Naive thymus-derived CD4-positive, alpha-beta T cell (primary cell): ENCODE data around the gene LPAR1. TPM values are rescaled to one million over a fixed set of nuclear protein-coding genes. Genes with fewer than 3 reads are reported as not detected.

Experiments
- ATAC-seq: fragments of 150-1000 bp; cut with Tn5 transposase; 2 replicates; pipeline ENCODE4 v1.10.0; 2021; ENCODE audit warnings: mild to moderate bottlenecking, moderate library complexity
- CTCF ChIA-PET: fragments of 350-600 bp; sonication (Branson Sonifier 250); formaldehyde crosslinking; loops from one replicate; lab custom pipeline; 2021; ENCODE audit warnings: antibody characterized with exemption; lab: Charles Lee
- POLR2A ChIA-PET: fragments of 350-600 bp; sonication (Branson Sonifier 250); formaldehyde crosslinking; loops from one replicate; lab custom pipeline; 2021; ENCODE audit warnings: antibody characterized with exemption, inconsistent platforms; lab: Charles Lee
- DNase-seq, 9 donors: peaks; one replicate each; pipeline versions ENCODE4 v3.0.0 to v3.0.0-alpha.2; 2020 to 2022; ENCODE audit warnings: mixed read lengths in 1 of 9
- H3K27ac ChIP-seq: one replicate; pipeline ENCODE4 v1.7.0; 2013; ENCODE audit warnings: mild to moderate bottlenecking, low read depth, low read length, moderate library complexity
- H3K27me3 ChIP-seq, 2 donors: one replicate each; pipeline ENCODE4 v1.7.0; 2013; ENCODE audit warnings: low read length in 2 of 2, mild to moderate bottlenecking in 2 of 2, moderate library complexity in 2 of 2; ENCODE audit not compliant: control insufficient read depth in 2 of 2, insufficient read depth in 2 of 2
- H3K36me3 ChIP-seq, 3 experiments: 1 replicate in 2 of 3; 2 replicates in 1 of 3; pipeline ENCODE4 v1.7.0; 2013; ENCODE audit warnings: low read length in 3 of 3, mild to moderate bottlenecking in 3 of 3, moderate library complexity in 1 of 3; ENCODE audit not compliant: insufficient read depth in 3 of 3, control insufficient read depth in 2 of 3
- H3K4me1 ChIP-seq, 2 donors: one replicate each; pipeline ENCODE4 v1.7.0; 2013; ENCODE audit warnings: low read length in 2 of 2, mild to moderate bottlenecking in 2 of 2, moderate library complexity in 1 of 2; ENCODE audit not compliant: control insufficient read depth in 2 of 2, insufficient read depth in 2 of 2
- H3K4me3 ChIP-seq: 2 replicates; pipeline ENCODE4 v1.7.0; 2013; ENCODE audit warnings: mild to moderate bottlenecking, low read length
- H3K9me3 ChIP-seq, 3 experiments: 1 replicate in 2 of 3; 2 replicates in 1 of 3; pipeline ENCODE4 v1.7.0; 2013; ENCODE audit warnings: low read length in 3 of 3; ENCODE audit not compliant: control insufficient read depth in 2 of 3
- H3K27ac Mint-ChIP-seq, 9 donors: one replicate each; pipeline ENCODE4 v1.8.0; 2020 to 2022; ENCODE audit warnings: mixed read lengths in 9 of 9, mild to moderate bottlenecking in 8 of 9, moderate library complexity in 5 of 9, inconsistent platforms in 2 of 9
- H3K27me3 Mint-ChIP-seq, 5 donors: one replicate each; pipeline ENCODE4 v1.8.0; 2021 to 2022; ENCODE audit warnings: mixed read lengths in 5 of 5, mild to moderate bottlenecking in 1 of 5
- H3K36me3 Mint-ChIP-seq, 5 donors: one replicate each; pipeline ENCODE4 v1.8.0; 2020 to 2022; ENCODE audit warnings: mixed read lengths in 5 of 5, mild to moderate bottlenecking in 3 of 5, inconsistent platforms in 1 of 5
- H3K4me1 Mint-ChIP-seq, 7 donors: one replicate each; pipeline ENCODE4 v1.8.0; 2020 to 2022; ENCODE audit warnings: mixed read lengths in 7 of 7, mild to moderate bottlenecking in 3 of 7, inconsistent platforms in 1 of 7
- H3K4me3 Mint-ChIP-seq, 10 donors: one replicate each; pipeline ENCODE4 v1.8.0; 2020 to 2022; ENCODE audit warnings: mild to moderate bottlenecking in 10 of 10, mixed read lengths in 10 of 10, moderate library complexity in 6 of 10, inconsistent platforms in 2 of 10
- H3K9me3 Mint-ChIP-seq, 11 donors: one replicate each; pipeline ENCODE4 v1.8.0; 2020 to 2022; ENCODE audit warnings: mixed read lengths in 11 of 11, mild to moderate bottlenecking in 4 of 11, inconsistent platforms in 1 of 11, moderate library complexity in 1 of 11
- intact Hi-C, 2 donors: fragments of 100-400 bp; cut with micrococcal nuclease; formaldehyde crosslinking; loops; one replicate each; pipeline ENCODE4 v1.15.1; 2023
- polyA plus RNA-seq, 2 donors: library from polyadenylated mRNA; unstranded; fragments of 300-500 nt; fragmentation: Illumina TruSeq; gene quantifications; one replicate each; pipeline ENCODE4 v1.2.3, GENCODE V29; 2021
- total RNA-seq, 6 experiments: library from RNA in 5 of 6; stranded (reverse) in 5 of 6; gene quantifications; 1 replicate in 5 of 6; 2 replicates in 1 of 6; pipeline ENCODE4 v1.2.3 and lab custom pipeline; 2021 to 2026

The LPAR1 gene
- total and polyA plus RNA-seq, 7 experiments from 2014 or later = 0.13 to 1.9 (median 0.45) TPM; not detected in 4

- CTCF ChIA-PET = no interaction called here
- H3K4me3 ChIP-seq = no peak overlapping the region
- H3K4me1 Mint-ChIP-seq = peaks cover 0 to 8% (median 0%) of the 10 kb centered on the region in 7 donors
- no peaks in the 10 kb centered on the region for H3K36me3 Mint-ChIP-seq
- H3K9me3 ChIP-seq = peaks cover 0 to 6% (median 0%) of the 10 kb centered on the region in 3 experiments
- no peaks in the 10 kb centered on the region for H3K4me1 ChIP-seq
- DNase-seq (no peak), ATAC-seq (no peak)
- H3K27me3 Mint-ChIP-seq = peaks cover 0 to 7% (median 0%) of the 10 kb centered on the region in 5 donors
- H3K36me3 ChIP-seq = no peaks in the 10 kb centered on the region
- no peak overlapping the region for H3K27ac Mint-ChIP-seq
- no peaks in the 10 kb centered on the region for H3K27me3 ChIP-seq
- no peak overlapping the region for H3K4me3 Mint-ChIP-seq
- no peak overlapping the region for H3K27ac ChIP-seq
- POLR2A ChIA-PET = no interaction called here
- intact Hi-C loops = no loop called here
- H3K9me3 Mint-ChIP-seq = peaks cover 0 to 11% (median 0%) of the 10 kb centered on the region in 11 donors
These were observed 102.4 kb downstream of the LPAR1 start for GRCh38 chr9:110935829-110936228.

GRCh38 chr9:110933350-110934001 is 104.8 kb downstream of the LPAR1 start:
- H3K27ac Mint-ChIP-seq = no peak overlapping the region
- no peaks in the 10 kb centered on the region for H3K4me1 ChIP-seq
- H3K27me3 ChIP-seq = no peaks in the 10 kb centered on the region
- H3K9me3 ChIP-seq = peaks cover 0 to 6% (median 0%) of the 10 kb centered on the region in 3 experiments
- no peak overlapping the region for H3K4me3 Mint-ChIP-seq
- ChIA-PET POLR2A (no interaction called here), CTCF (no interaction called here)
- H3K4me3 ChIP-seq = no peak overlapping the region
- peaks cover 0 to 4% (median 2%) of the 10 kb centered on the region in 11 donors for H3K9me3 Mint-ChIP-seq
- peaks cover 0 to 8% (median 0%) of the 10 kb centered on the region in 7 donors for H3K4me1 Mint-ChIP-seq
- intact Hi-C loops = no loop called here
- DNase-seq (no peak), ATAC-seq (no peak)
- H3K27me3 Mint-ChIP-seq = no peaks in the 10 kb centered on the region
- no peaks in the 10 kb centered on the region for H3K36me3 Mint-ChIP-seq
- no peaks in the 10 kb centered on the region for H3K36me3 ChIP-seq
- H3K27ac ChIP-seq = no peak overlapping the region

GRCh38 chr9:110932863-110933262 is 105.4 kb downstream of the LPAR1 start:
- Histone ChIP-seq H3K36me3 (no peaks in the 10 kb centered on the region), H3K9me3 (peaks cover 0 to 6% (median 0%) of the 10 kb centered on the region in 3 experiments), H3K27me3 (no peaks in the 10 kb centered on the region), H3K4me3 (no peak overlapping the region), H3K4me1 (no peaks in the 10 kb centered on the region), H3K27ac (no peak overlapping the region)
- Mint-ChIP-seq H3K4me1 (peaks cover 0 to 8% (median 0%) of the 10 kb centered on the region in 7 donors), H3K27me3 (no peaks in the 10 kb centered on the region), H3K4me3 (no peak overlapping the region), H3K36me3 (no peaks in the 10 kb centered on the region), H3K27ac (no peak overlapping the region), H3K9me3 (peaks cover 0 to 4% (median 2%) of the 10 kb centered on the region in 11 donors)
- CTCF ChIA-PET = no interaction called here
- POLR2A ChIA-PET = no interaction called here
- intact Hi-C loops = no loop called here
- no peak for ATAC-seq
- no peak for DNase-seq

- ATAC-seq = no peak
- no peaks in the 10 kb centered on the region for H3K9me3 ChIP-seq
- H3K9me3 Mint-ChIP-seq = peaks cover 0 to 3% (median 0%) of the 10 kb centered on the region in 11 donors
- DNase-seq = no peak
- POLR2A ChIA-PET = interaction anchor here (0.7 kb wide), 1 partner anchor 19 kb away, joined by 3 read pairs; no protein-coding TSS in a partner anchor
- H3K4me3 ChIP-seq = no peak overlapping the region
- no peak overlapping the region for H3K27ac ChIP-seq
- no peaks in the 10 kb centered on the region for H3K27me3 ChIP-seq
- no peaks in the 10 kb centered on the region for H3K36me3 Mint-ChIP-seq
- H3K27ac Mint-ChIP-seq = no peak overlapping the region
- CTCF ChIA-PET = no interaction called here
- intact Hi-C loops = no loop called here
- no peaks in the 10 kb centered on the region for H3K36me3 ChIP-seq
- H3K4me3 Mint-ChIP-seq = no peak overlapping the region
- H3K4me1 ChIP-seq = no peaks in the 10 kb centered on the region
- no peaks in the 10 kb centered on the region for H3K27me3 Mint-ChIP-seq
- H3K4me1 Mint-ChIP-seq = peaks cover 0 to 6% (median 0%) of the 10 kb centered on the region in 7 donors
These were observed 109.7 kb downstream of the LPAR1 start for GRCh38 chr9:110928599-110928998.

GRCh38 chr9:110926828-110927487 is 111.3 kb downstream of the LPAR1 start:
- peaks cover 0 to 3% (median 0%) of the 10 kb centered on the region in 11 donors for H3K9me3 Mint-ChIP-seq
- DNase-seq = no peak
- H3K36me3 Mint-ChIP-seq = no peaks in the 10 kb centered on the region
- CTCF ChIA-PET = no interaction called here
- H3K27me3 ChIP-seq = no peaks in the 10 kb centered on the region
- no peaks in the 10 kb centered on the region for H3K4me1 Mint-ChIP-seq
- no peak for ATAC-seq
- no peaks in the 10 kb centered on the region for H3K4me1 ChIP-seq
- H3K9me3 ChIP-seq = no peaks in the 10 kb centered on the region
- no peak overlapping the region for H3K4me3 Mint-ChIP-seq
- H3K27ac ChIP-seq = no peak overlapping the region
- POLR2A ChIA-PET = no interaction called here
- intact Hi-C loops = no loop called here
- H3K4me3 ChIP-seq = no peak overlapping the region
- H3K36me3 ChIP-seq = no peaks in the 10 kb centered on the region
- no peaks in the 10 kb centered on the region for H3K27me3 Mint-ChIP-seq
- no peak overlapping the region for H3K27ac Mint-ChIP-seq

- Mint-ChIP-seq H3K4me3 (no peak overlapping the region), H3K9me3 (peaks cover 0 to 3% (median 0%) of the 10 kb centered on the region in 11 donors), H3K27ac (no peak overlapping the region), H3K36me3 (no peaks in the 10 kb centered on the region), H3K4me1 (no peaks in the 10 kb centered on the region), H3K27me3 (no peaks in the 10 kb centered on the region)
- intact Hi-C loops = no loop called here
- CTCF ChIA-PET = no interaction called here
- Histone ChIP-seq H3K4me3 (no peak overlapping the region), H3K9me3 (no peaks in the 10 kb centered on the region), H3K27me3 (no peaks in the 10 kb centered on the region), H3K4me1 (no peaks in the 10 kb centered on the region), H3K36me3 (no peaks in the 10 kb centered on the region), H3K27ac (no peak overlapping the region)
- POLR2A ChIA-PET = no interaction called here
- ATAC-seq = no peak
- no peak for DNase-seq
These were observed 114.7 kb downstream of the LPAR1 start for GRCh38 chr9:110923601-110924000.
